CD4-positive, alpha-beta T cell treated with Interleukin-1 beta for 1 hour (primary cell): Measurements from ENCODE around the gene LHX8.

ENCODE experiments used
- DNase-seq, 2 donors: peaks; one replicate each; pipeline ENCODE4 v3.0.0-alpha.2; 2020 to 2022

The LHX8 gene

GRCh38 chr1:75208862-75209261, 74.7 kb downstream of the LHX8 start:
- DNase-seq, result no peak
